RWPE1 (cell line): ENCODE results near the gene LSM10.

Experiments used
- CTCF ChIA-PET: fragments of 350-600 bp; sonication (Branson Sonifier 250); formaldehyde crosslinking; extraction: SDS; loops from one replicate; lab custom pipeline; 2021; lab: Yijun Ruan, JAX
- POLR2A ChIA-PET: fragments of 400-600 bp; formaldehyde crosslinking; extraction: SDS; loops from one replicate; lab custom pipeline; 2020; ENCODE audit warnings: antibody characterized with exemption; ENCODE audit not compliant: low non-redundant PET; lab: Yijun Ruan, JAX
- DNase-seq: peaks from one replicate; pipeline ENCODE4 v3.0.0; 2012; ENCODE audit warnings: low spot score
- H3K27ac ChIP-seq: fragments of 450-650 bp; 2 replicates; pipeline ENCODE4 v1.5.1; 2017
- TF ChIP-seq, protein P1 (sequence below): fragments of 450-650 bp; conservative IDR thresholded peaks from 2 replicates; pipeline ENCODE4 v1.5.1; 2017; ENCODE audit warnings: low read depth, mild to moderate bottlenecking

LSM10 gene

GRCh38 chr1:36396359-36396758 is 1.3 kb downstream of the LSM10 start:
- DNase-seq: no peak
- TF ChIP-seq, protein P1, sequence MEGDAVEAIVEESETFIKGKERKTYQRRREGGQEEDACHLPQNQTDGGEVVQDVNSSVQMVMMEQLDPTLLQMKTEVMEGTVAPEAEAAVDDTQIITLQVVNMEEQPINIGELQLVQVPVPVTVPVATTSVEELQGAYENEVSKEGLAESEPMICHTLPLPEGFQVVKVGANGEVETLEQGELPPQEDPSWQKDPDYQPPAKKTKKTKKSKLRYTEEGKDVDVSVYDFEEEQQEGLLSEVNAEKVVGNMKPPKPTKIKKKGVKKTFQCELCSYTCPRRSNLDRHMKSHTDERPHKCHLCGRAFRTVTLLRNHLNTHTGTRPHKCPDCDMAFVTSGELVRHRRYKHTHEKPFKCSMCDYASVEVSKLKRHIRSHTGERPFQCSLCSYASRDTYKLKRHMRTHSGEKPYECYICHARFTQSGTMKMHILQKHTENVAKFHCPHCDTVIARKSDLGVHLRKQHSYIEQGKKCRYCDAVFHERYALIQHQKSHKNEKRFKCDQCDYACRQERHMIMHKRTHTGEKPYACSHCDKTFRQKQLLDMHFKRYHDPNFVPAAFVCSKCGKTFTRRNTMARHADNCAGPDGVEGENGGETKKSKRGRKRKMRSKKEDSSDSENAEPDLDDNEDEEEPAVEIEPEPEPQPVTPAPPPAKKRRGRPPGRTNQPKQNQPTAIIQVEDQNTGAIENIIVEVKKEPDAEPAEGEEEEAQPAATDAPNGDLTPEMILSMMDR: no peak
- CTCF ChIA-PET: no interaction called here
- POLR2A ChIA-PET: no interaction called here
- peak overlapping the region; percentile 78 for H3K27ac ChIP-seq

DNA sequence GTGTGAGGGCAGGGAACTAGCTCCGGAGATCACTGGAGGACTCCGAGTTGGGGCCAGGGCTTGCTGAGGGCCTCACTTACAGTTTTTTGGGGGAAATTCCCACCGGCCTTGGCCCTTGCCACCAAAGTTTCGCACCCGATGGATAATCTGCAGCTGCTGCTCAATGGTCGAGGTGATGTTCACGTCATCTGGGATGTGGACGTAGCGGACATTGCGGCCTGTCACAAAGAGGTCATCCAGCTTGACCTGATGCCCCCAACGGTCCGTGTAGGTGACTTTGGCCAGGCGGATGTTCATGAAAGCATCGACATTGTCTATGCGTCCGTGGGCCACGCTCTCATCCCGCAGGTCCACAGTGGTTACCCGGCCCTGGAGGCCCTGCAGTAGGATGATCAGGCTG is 4.0 kb downstream of the LSM10 start:
- TF ChIP-seq, protein P1: no peak
- no peak overlapping the region for H3K27ac ChIP-seq
- DNase-seq: no peak
- CTCF ChIA-PET: interaction anchor here (0.5 to 0.6 kb wide), 2 partner anchors 17 to 199 kb away, joined by 3 to 4 read pairs; no protein-coding TSS in a partner anchor
- POLR2A ChIA-PET: no interaction called here

- DNase-seq: no peak
- TF ChIP-seq, protein P1: no peak
- ChIA-PET CTCF (interaction anchor here (0.6 kb wide), 1 partner anchor 155 kb away, joined by 3 read pairs; no protein-coding TSS in a partner anchor), POLR2A (no interaction called here)
- no peak overlapping the region for H3K27ac ChIP-seq
Measured at GRCh38 chr1:36392836-36393235, 4.9 kb downstream of the LSM10 start.

DNA sequence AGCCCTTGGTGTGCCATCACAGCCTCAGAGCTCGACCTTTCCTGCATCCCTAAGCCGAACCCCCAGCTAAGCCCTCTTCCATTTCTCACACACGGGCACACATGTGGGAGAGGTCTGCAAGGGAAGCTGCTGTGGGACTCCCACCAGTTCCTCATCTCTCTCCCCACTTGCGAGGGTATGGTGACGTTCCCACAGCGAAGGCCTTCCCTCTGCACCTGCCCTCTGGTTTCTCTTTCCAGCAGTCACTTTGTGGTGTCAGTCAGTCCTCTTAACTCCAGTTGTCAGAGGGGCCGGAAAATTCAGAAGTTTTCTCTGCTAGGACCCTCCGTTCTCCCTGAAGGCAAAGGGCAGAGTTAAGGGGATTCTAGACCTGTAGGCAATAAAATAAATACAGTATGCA is 6.4 kb downstream of the LSM10 start:
- CTCF ChIA-PET: no interaction called here
- POLR2A ChIA-PET: no interaction called here
- TF ChIP-seq, protein P1: no peak
- DNase-seq: no peak
- peak overlapping the region; percentile 36 for H3K27ac ChIP-seq

DNA sequence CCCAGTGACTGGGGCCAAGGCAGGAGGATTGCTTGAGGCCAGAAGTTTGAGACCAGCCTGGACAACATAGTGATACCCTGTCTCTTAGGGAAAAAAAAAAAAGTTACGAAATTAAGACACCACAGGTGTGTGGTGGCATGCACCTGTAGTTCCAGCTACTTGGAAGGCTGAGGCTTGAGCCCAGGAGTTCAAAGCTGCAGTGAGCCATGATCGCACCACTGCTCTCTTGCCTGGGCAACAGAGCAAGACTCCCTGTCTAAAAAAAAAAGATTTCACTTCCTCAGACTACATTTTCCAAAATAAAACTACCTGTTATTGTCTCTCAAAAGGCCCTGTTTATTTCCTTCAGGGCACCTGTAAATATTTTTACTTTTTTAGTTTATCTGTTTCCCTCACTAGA is 7.3 kb downstream of the LSM10 start:
- ChIA-PET CTCF (interaction anchor here (0.6 kb wide), 1 partner anchor 90 kb away, joined by 7 read pairs; no protein-coding TSS in a partner anchor), POLR2A (no interaction called here)
- H3K27ac ChIP-seq: peak overlapping the region; percentile 36; the same call in 1 of the 2 replicates
- TF ChIP-seq, protein P1: no peak
- DNase-seq: no peak

DNA sequence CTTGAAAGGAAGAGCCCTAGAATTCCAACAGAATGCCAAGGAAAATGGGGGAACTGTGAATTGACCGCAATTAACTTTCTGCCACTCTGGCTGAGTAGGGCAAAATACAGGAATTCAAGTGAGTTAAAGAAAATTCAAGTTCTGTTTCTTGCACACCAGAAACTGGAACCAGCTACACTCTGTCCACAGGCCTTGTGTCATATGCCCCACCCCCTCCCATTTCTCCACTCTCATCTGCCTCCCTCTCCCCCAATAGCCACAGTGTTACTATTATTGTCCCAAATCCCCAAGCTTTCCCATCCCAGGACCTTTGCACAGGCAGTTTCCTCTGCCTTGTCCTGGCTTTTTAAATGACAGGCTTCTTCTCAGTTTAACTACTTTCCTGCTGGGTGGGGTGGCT is 7.7 kb downstream of the LSM10 start:
- POLR2A ChIA-PET: no interaction called here
- H3K27ac ChIP-seq: no peak overlapping the region
- TF ChIP-seq, protein P1: no peak
- CTCF ChIA-PET: no interaction called here
- DNase-seq: no peak
